ENCODE measurements around the gene GRAMD1A. TPM values are rescaled to one million over a fixed set of nuclear protein-coding genes. Genes with fewer than 3 reads are reported as not detected.

The GRAMD1A gene
- total RNA-seq, 2 experiments from 2014 or later, result 84.2 to 124 TPM

GRCh38 chr19:35021596-35021995, 21.5 kb downstream of the GRAMD1A start:
- H3K27ac ChIP-seq (ENCODE audit: low read depth, low read length, poor library complexity, severe bottlenecking), result no peak overlapping the region
- no peak overlapping the region for H2AFZ ChIP-seq (ENCODE audit: low read length)
- intact Hi-C loops (cut with micrococcal nuclease; ENCODE audit: unreplicated experiment), result no loop called here
- no peaks in the 10 kb centered on the region for H3K9me2 ChIP-seq (ENCODE audit: insufficient read depth, low read length)
- H3K4me3 ChIP-seq (ENCODE audit: low read depth, low read length, poor library complexity, severe bottlenecking), result no peak overlapping the region
- H3K79me2 ChIP-seq (ENCODE audit: insufficient read depth, low read depth, low read length), result no peaks in the 10 kb centered on the region
- TF ChIP-seq CTCF (conservative IDR thresholded peaks at IDR 0.05; ENCODE audit: low read length) (no peak), EZH2phosphoT487 (IDR thresholded peaks at IDR 0.05; ENCODE audit: borderline replicate concordance, low read depth, low read length) (no peak)
- ChIA-PET CTCF (ENCODE audit: unreplicated experiment) (no interaction called here), POLR2A (interaction anchor here (0.6 kb wide), 1 partner anchor 46 kb away, joined by 6 read pairs; no protein-coding TSS in a partner anchor)
- H4K20me1 ChIP-seq (ENCODE audit: insufficient read depth, low read length), result no peaks in the 10 kb centered on the region
- BruUV-seq (replicated peaks), result no TSS peak
- H3K4me2 ChIP-seq (ENCODE audit: low read length), result no peak overlapping the region
- H3K4me1 ChIP-seq (ENCODE audit: insufficient read depth, low read length, poor library complexity, severe bottlenecking), result no peaks in the 10 kb centered on the region
- DNase-seq (ENCODE audit: low spot score), result no peak
- H3K9me3 ChIP-seq (ENCODE audit: low read length), result no peaks in the 10 kb centered on the region
- peaks cover 96% of the 10 kb centered on the region for H3K36me3 ChIP-seq (ENCODE audit: insufficient read depth, low read length)

GRCh38 chr19:35022460-35022859, 22.3 kb downstream of the GRAMD1A start:
- no peaks in the 10 kb centered on the region for H3K79me2 ChIP-seq (ENCODE audit: insufficient read depth, low read depth, low read length)
- no peak overlapping the region for H3K4me2 ChIP-seq (ENCODE audit: low read length)
- H3K27ac ChIP-seq (ENCODE audit: low read depth, low read length, poor library complexity, severe bottlenecking), result no peak overlapping the region
- TF ChIP-seq CTCF (conservative IDR thresholded peaks at IDR 0.05; ENCODE audit: low read length), result no peak
- no peak for TF ChIP-seq EZH2phosphoT487 (IDR thresholded peaks at IDR 0.05; ENCODE audit: borderline replicate concordance, low read depth, low read length)
- ChIA-PET POLR2A (no interaction called here), CTCF (ENCODE audit: unreplicated experiment) (no interaction called here)
- no peak for DNase-seq (ENCODE audit: low spot score)
- H3K4me3 ChIP-seq (ENCODE audit: low read depth, low read length, poor library complexity, severe bottlenecking), result no peak overlapping the region
- H3K9me3 ChIP-seq (ENCODE audit: low read length), result no peaks in the 10 kb centered on the region
- intact Hi-C loops (cut with micrococcal nuclease; ENCODE audit: unreplicated experiment), result no loop called here
- H3K4me1 ChIP-seq (ENCODE audit: insufficient read depth, low read length, poor library complexity, severe bottlenecking), result no peaks in the 10 kb centered on the region
- peaks cover 98% of the 10 kb centered on the region for H3K36me3 ChIP-seq (ENCODE audit: insufficient read depth, low read length)
- no peak overlapping the region for H2AFZ ChIP-seq (ENCODE audit: low read length)
- no peaks in the 10 kb centered on the region for H3K9me2 ChIP-seq (ENCODE audit: insufficient read depth, low read length)
- no peaks in the 10 kb centered on the region for H4K20me1 ChIP-seq (ENCODE audit: insufficient read depth, low read length)
- no TSS peak for BruUV-seq (replicated peaks)

GRCh38 chr19:35023428-35023827, 23.3 kb downstream of the GRAMD1A start:
- TF ChIP-seq EZH2phosphoT487 (IDR thresholded peaks at IDR 0.05; ENCODE audit: borderline replicate concordance, low read depth, low read length), result no peak
- TF ChIP-seq CTCF (conservative IDR thresholded peaks at IDR 0.05; ENCODE audit: low read length), result no peak
- no peaks in the 10 kb centered on the region for H3K9me2 ChIP-seq (ENCODE audit: insufficient read depth, low read length)

More at GRCh38 chr19:35023428-35023827, 23.3 kb downstream of the GRAMD1A start:
- DNase-seq (ENCODE audit: low spot score), result no peak
- intact Hi-C loops (cut with micrococcal nuclease; ENCODE audit: unreplicated experiment), result no loop called here
- Histone ChIP-seq H2AFZ (ENCODE audit: low read length) (no peak overlapping the region), H3K79me2 (ENCODE audit: insufficient read depth, low read depth, low read length) (no peaks in the 10 kb centered on the region), H4K20me1 (ENCODE audit: insufficient read depth, low read length) (no peaks in the 10 kb centered on the region), H3K4me2 (ENCODE audit: low read length) (no peak overlapping the region), H3K9me3 (ENCODE audit: low read length) (no peaks in the 10 kb centered on the region), H3K27ac (ENCODE audit: low read depth, low read length, poor library complexity, severe bottlenecking) (no peak overlapping the region), H3K4me3 (ENCODE audit: low read depth, low read length, poor library complexity, severe bottlenecking) (no peak overlapping the region), H3K4me1 (ENCODE audit: insufficient read depth, low read length, poor library complexity, severe bottlenecking) (no peaks in the 10 kb centered on the region), H3K36me3 (ENCODE audit: insufficient read depth, low read length) (peaks cover 98% of the 10 kb centered on the region)
- BruUV-seq (replicated peaks), result no TSS peak
- POLR2A ChIA-PET, result no interaction called here
- CTCF ChIA-PET (ENCODE audit: unreplicated experiment), result no interaction called here
